Activated CD4-positive, alpha-beta memory T cell treated with anti-CD3 and anti-CD28 coated beads, Interleukin-2, amount 10 ng/mL, durations not matched to agents 7 days and 5 days (primary cell): ENCODE measurements around the gene NR4A1. TPM values are rescaled to one million over a fixed set of nuclear protein-coding genes. Genes with fewer than 3 reads are reported as not detected.

Source experiments
- CTCF ChIA-PET: fragments of 350-600 bp; sonication (Branson Sonifier 250); formaldehyde crosslinking; loops from one replicate; lab custom pipeline; 2021; ENCODE audit warnings: antibody characterized with exemption, inconsistent platforms; lab: Charles Lee
- POLR2A ChIA-PET: fragments of 350-600 bp; sonication (Branson Sonifier 250); formaldehyde crosslinking; loops from one replicate; lab custom pipeline; 2021; ENCODE audit warnings: antibody characterized with exemption; lab: Charles Lee
- DNase-seq: peaks from one replicate; pipeline ENCODE4 v3.0.0-alpha.2; 2020
- H3K27ac Mint-ChIP-seq: one replicate; pipeline ENCODE4 v1.8.0; 2021; ENCODE audit warnings: mild to moderate bottlenecking, mixed read lengths
- H3K27me3 Mint-ChIP-seq: one replicate; pipeline ENCODE4 v1.8.0; 2021; ENCODE audit warnings: mixed read lengths
- H3K36me3 Mint-ChIP-seq: one replicate; pipeline ENCODE4 v1.8.0; 2021; ENCODE audit warnings: low read depth, mixed read lengths
- H3K4me1 Mint-ChIP-seq: one replicate; pipeline ENCODE4 v1.8.0; 2021; ENCODE audit warnings: mixed read lengths
- H3K4me3 Mint-ChIP-seq: one replicate; pipeline ENCODE4 v1.8.0; 2021; ENCODE audit warnings: mild to moderate bottlenecking, mixed read lengths
- H3K9me3 Mint-ChIP-seq: one replicate; pipeline ENCODE4 v1.8.0; 2021; ENCODE audit warnings: mixed read lengths
- total RNA-seq, 2 experiments: library from RNA; stranded (reverse); gene quantifications; one replicate each; pipeline ENCODE4 v1.2.3, GENCODE V29; 2021

The NR4A1 gene
- total RNA-seq, 2 experiments from 2014 or later, result 10.0 to 10.5 TPM

GRCh38 chr12:52044292-52044983 lies 6.8 kb upstream of the NR4A1 start:
- Mint-ChIP-seq H3K27me3 (peaks cover 4% of the 10 kb centered on the region), H3K4me1 (peaks cover 35% of the 10 kb centered on the region), H3K36me3 (no peaks in the 10 kb centered on the region), H3K4me3 (no peak overlapping the region), H3K9me3 (no peaks in the 10 kb centered on the region), H3K27ac (no peak overlapping the region)
- DNase-seq, result no peak
- POLR2A ChIA-PET, result interaction anchor here (1.1 to 2.3 kb wide), 3 partner anchors 12 to 24 kb away, joined by 3 to 8 read pairs (median 3); no protein-coding TSS in a partner anchor
- CTCF ChIA-PET, result interaction anchor here (0.9 to 4.8 kb wide), 5 partner anchors 12 to 26 kb away, joined by 3 to 33 read pairs (median 3); partner anchors contain the start of gene ATG101

GRCh38 chr12:52045794-52046199 lies 5.4 kb upstream of the NR4A1 start:
- Mint-ChIP-seq H3K36me3 (no peaks in the 10 kb centered on the region), H3K27me3 (peaks cover 6% of the 10 kb centered on the region), H3K27ac (no peak overlapping the region), H3K9me3 (no peaks in the 10 kb centered on the region), H3K4me3 (no peak overlapping the region), H3K4me1 (peaks cover 46% of the 10 kb centered on the region)
- no peak for DNase-seq
- POLR2A ChIA-PET, result interaction anchor here (0.9 to 1.6 kb wide), 4 partner anchors 10 to 26 kb away, joined by 3 to 5 read pairs (median 3); no protein-coding TSS in a partner anchor
- CTCF ChIA-PET, result interaction anchor here (0.6 to 4.8 kb wide), 2 partner anchors 16 to 20 kb away, joined by 3 to 33 read pairs; no protein-coding TSS in a partner anchor

GRCh38 chr12:52046859-52047258 lies 4.4 kb upstream of the NR4A1 start:
- H3K4me1 Mint-ChIP-seq, result peaks cover 47% of the 10 kb centered on the region
- no peaks in the 10 kb centered on the region for H3K36me3 Mint-ChIP-seq
- peaks cover 6% of the 10 kb centered on the region for H3K27me3 Mint-ChIP-seq
- DNase-seq, result no peak
- no peak overlapping the region for H3K4me3 Mint-ChIP-seq
- H3K9me3 Mint-ChIP-seq, result no peaks in the 10 kb centered on the region
- POLR2A ChIA-PET, result interaction anchor here (1.1 to 1.6 kb wide), 3 partner anchors 14 to 25 kb away, joined by 3 to 5 read pairs (median 3); no protein-coding TSS in a partner anchor
- CTCF ChIA-PET, result interaction anchor here (2.6 kb wide), 1 partner anchor 21 kb away, joined by 23 read pairs; no protein-coding TSS in a partner anchor
- no peak overlapping the region for H3K27ac Mint-ChIP-seq

GRCh38 chr12:52049286-52049685 lies 2.0 kb upstream of the NR4A1 start:
- Mint-ChIP-seq H3K9me3 (no peaks in the 10 kb centered on the region), H3K27me3 (peaks cover 6% of the 10 kb centered on the region), H3K4me3 (peak overlapping the region; percentile 85), H3K27ac (peak overlapping the region; percentile 17), H3K4me1 (peaks cover 51% of the 10 kb centered on the region), H3K36me3 (no peaks in the 10 kb centered on the region)
- no peak for DNase-seq
- ChIA-PET CTCF (interaction anchor here (1.1 to 2.6 kb wide), 2 partner anchors 24 to 33 kb away, joined by 4 to 23 read pairs; no protein-coding TSS in a partner anchor), POLR2A (interaction anchor here (1.2 kb wide), 1 partner anchor 16 kb away, joined by 3 read pairs; no protein-coding TSS in a partner anchor)

- no peaks in the 10 kb centered on the region for H3K36me3 Mint-ChIP-seq
- POLR2A ChIA-PET, result no interaction called here
- peak overlapping the region; percentile 85 for H3K4me3 Mint-ChIP-seq
- no peaks in the 10 kb centered on the region for H3K9me3 Mint-ChIP-seq
- H3K27ac Mint-ChIP-seq, result peak overlapping the region; percentile 17
- DNase-seq, result no peak
- CTCF ChIA-PET, result no interaction called here
- H3K27me3 Mint-ChIP-seq, result peaks cover 6% of the 10 kb centered on the region
- H3K4me1 Mint-ChIP-seq, result peaks cover 51% of the 10 kb centered on the region
Measured at GRCh38 chr12:52049688-52050087, 1.6 kb upstream of the NR4A1 start.

- Mint-ChIP-seq H3K36me3 (no peaks in the 10 kb centered on the region), H3K27me3 (peaks cover 6% of the 10 kb centered on the region), H3K4me1 (peaks cover 51% of the 10 kb centered on the region), H3K4me3 (peak overlapping the region; percentile 85), H3K27ac (peak overlapping the region; percentile 75), H3K9me3 (no peaks in the 10 kb centered on the region)
- DNase-seq, result no peak
- ChIA-PET CTCF (interaction anchor here (0.9 to 2.4 kb wide), 5 partner anchors 17 to 27 kb away, joined by 4 to 37 read pairs (median 14); partner anchors contain the start of gene ATG101), POLR2A (interaction anchor here (0.6 to 3.1 kb wide), 10 partner anchors 12 to 29 kb away, joined by 3 to 28 read pairs (median 9); partner anchors contain the start of gene ATG101)
Measured at GRCh38 chr12:52050116-52050757, 1.0 kb upstream of the NR4A1 start.

GRCh38 chr12:52052468-52053186 lies 1.4 kb downstream of the NR4A1 start:
- Mint-ChIP-seq H3K4me1 (peaks cover 37% of the 10 kb centered on the region), H3K27me3 (peaks cover 6% of the 10 kb centered on the region), H3K4me3 (peak overlapping the region; percentile 85), H3K9me3 (no peaks in the 10 kb centered on the region), H3K36me3 (no peaks in the 10 kb centered on the region), H3K27ac (no peak overlapping the region)
- POLR2A ChIA-PET, result interaction anchor here (0.9 to 3.1 kb wide), 6 partner anchors 9 to 27 kb away, joined by 3 to 28 read pairs (median 14); partner anchors contain the start of gene ATG101
- CTCF ChIA-PET, result interaction anchor here (1.2 to 2.4 kb wide), 3 partner anchors 10 to 72 kb away, joined by 3 to 37 read pairs (median 4); no protein-coding TSS in a partner anchor
- DNase-seq, result no peak

GRCh38 chr12:52053536-52054209 lies 2.4 kb downstream of the NR4A1 start:
- DNase-seq, result no peak
- ChIA-PET POLR2A (interaction anchor here (0.9 to 1.5 kb wide), 2 partner anchors 16 to 22 kb away, joined by 3 to 5 read pairs; partner anchors contain the start of gene ATG101), CTCF (interaction anchor here (2.1 kb wide), 1 partner anchor 28 kb away, joined by 10 read pairs; no protein-coding TSS in a partner anchor)
- Mint-ChIP-seq H3K36me3 (no peaks in the 10 kb centered on the region), H3K27me3 (peaks cover 6% of the 10 kb centered on the region), H3K27ac (no peak overlapping the region), H3K4me1 (peaks cover 37% of the 10 kb centered on the region), H3K9me3 (no peaks in the 10 kb centered on the region), H3K4me3 (no peak overlapping the region)

GRCh38 chr12:52054231-52054832 lies 3.1 kb downstream of the NR4A1 start:
- POLR2A ChIA-PET, result no interaction called here
- Mint-ChIP-seq H3K27ac (no peak overlapping the region), H3K4me3 (no peak overlapping the region), H3K4me1 (peaks cover 34% of the 10 kb centered on the region), H3K9me3 (no peaks in the 10 kb centered on the region), H3K36me3 (no peaks in the 10 kb centered on the region), H3K27me3 (peaks cover 4% of the 10 kb centered on the region)
- CTCF ChIA-PET, result interaction anchor here (2.1 kb wide), 1 partner anchor 29 kb away, joined by 10 read pairs; no protein-coding TSS in a partner anchor
- no peak for DNase-seq

GRCh38 chr12:52054833-52055730 lies 3.8 kb downstream of the NR4A1 start:
- POLR2A ChIA-PET, result no interaction called here
- peaks cover 26% of the 10 kb centered on the region for H3K4me1 Mint-ChIP-seq
- H3K9me3 Mint-ChIP-seq, result no peaks in the 10 kb centered on the region
- no peaks in the 10 kb centered on the region for H3K27me3 Mint-ChIP-seq
- no peak overlapping the region for H3K4me3 Mint-ChIP-seq
- CTCF ChIA-PET, result interaction anchor here (2.1 kb wide), 1 partner anchor 29 kb away, joined by 10 read pairs; no protein-coding TSS in a partner anchor
- no peak overlapping the region for H3K27ac Mint-ChIP-seq
- H3K36me3 Mint-ChIP-seq, result no peaks in the 10 kb centered on the region
- DNase-seq, result no peak
